T-helper 1 cell treated with Interleukin-12 subunit alpha and Interleukin-12 subunit beta and Interleukin-4 antibody, amounts not matched to agents 30 ng/mL and 1 ng/mL, for 36 hours (primary cell): ENCODE data around the gene PRDM11. TPM values are rescaled to one million over a fixed set of nuclear protein-coding genes. Genes with fewer than 3 reads are reported as not detected.

Source experiments
- intact Hi-C: fragments of 100-400 bp; cut with micrococcal nuclease; formaldehyde crosslinking; loops from one replicate; pipeline ENCODE4 v1.15.1; 2024
- total RNA-seq: library from RNA; stranded (reverse); gene quantifications from 2 replicates; pipeline ENCODE4 v1.2.3, GENCODE V29; 2022

The PRDM11 gene
- total RNA-seq, 1 donor from 2014 or later: 1.8 TPM

- intact Hi-C loops: no loop called here
Observed at GRCh38 chr11:45133878-45134277, 12.6 kb upstream of the PRDM11 start.

- intact Hi-C loops: no loop called here
Observed at GRCh38 chr11:45141171-45141570, 5.3 kb upstream of the PRDM11 start.

- intact Hi-C loops: no loop called here
Observed at GRCh38 chr11:45141631-45142030, 4.8 kb upstream of the PRDM11 start.

- intact Hi-C loops: no loop called here
Observed at GRCh38 chr11:45142241-45143055, 4.0 kb upstream of the PRDM11 start.

GRCh38 chr11:45143494-45143893 lies 2.9 kb upstream of the PRDM11 start:
- intact Hi-C loops: no loop called here

GRCh38 chr11:45144126-45145082 lies 2.0 kb upstream of the PRDM11 start:
- intact Hi-C loops: loop anchor here (5.0 kb wide), 1 partner anchor 773 kb away; the partner anchor contains the start of gene PEX16

- intact Hi-C loops: loop anchor here (5.0 kb wide), 1 partner anchor 772 kb away; the partner anchor contains the start of gene PEX16
Observed at GRCh38 chr11:45145083-45145378, 1.4 kb upstream of the PRDM11 start.

GRCh38 chr11:45145379-45146071 lies 914 bp upstream of the PRDM11 start:
- intact Hi-C loops: loop anchor here (2.0 to 5.0 kb wide), 2 partner anchors 195 to 772 kb away; partner anchors contain the start of genes PEX16 and TP53I11

- intact Hi-C loops: loop anchor here (1.0 to 5.0 kb wide), 8 partner anchors 44 to 770 kb away; partner anchors contain the start of genes CD82, PEX16 and TP53I11
Observed at GRCh38 chr11:45147017-45147728, 734 bp downstream of the PRDM11 start.

- intact Hi-C loops: loop anchor here (1.0 to 5.0 kb wide), 9 partner anchors 45 to 769 kb away; partner anchors contain the start of genes CD82, PEX16 and TP53I11
Observed at GRCh38 chr11:45147891-45148675, 1.6 kb downstream of the PRDM11 start.

- intact Hi-C loops: loop anchor here (5.0 kb wide), 1 partner anchor 768 kb away; the partner anchor contains the start of gene PEX16
Observed at GRCh38 chr11:45149483-45150056, 3.1 kb downstream of the PRDM11 start.

GRCh38 chr11:45150301-45150700 lies 3.9 kb downstream of the PRDM11 start:
- intact Hi-C loops: no loop called here

- intact Hi-C loops: no loop called here
Observed at GRCh38 chr11:45150943-45151342, 4.5 kb downstream of the PRDM11 start.

GRCh38 chr11:45151362-45151982 lies 5.0 kb downstream of the PRDM11 start:
- intact Hi-C loops: no loop called here

GRCh38 chr11:45152740-45153595 lies 6.5 kb downstream of the PRDM11 start:
- intact Hi-C loops: no loop called here

- intact Hi-C loops: no loop called here
Observed at GRCh38 chr11:45154276-45154675, 7.8 kb downstream of the PRDM11 start.

GRCh38 chr11:45155058-45155551 lies 8.7 kb downstream of the PRDM11 start:
- intact Hi-C loops: no loop called here
